HFFc6 (cell line): ENCODE measurements around the gene PWWP2A. TPM values are rescaled to one million over a fixed set of nuclear protein-coding genes. Genes with fewer than 3 reads are reported as not detected.
A peak's percentile ranks its signal among the peaks of the same experiment; 100 is the strongest.

Experiments
- DNase-seq: peaks from one replicate; pipeline ENCODE4 v3.0.0-alpha.2; 2018
- H3K27ac Mint-ChIP-seq: 2 replicates; pipeline ENCODE4 v1.8.0; 2020; ENCODE audit warnings: mild to moderate bottlenecking, mixed read lengths
- H3K27me3 Mint-ChIP-seq: 2 replicates; pipeline ENCODE4 v1.8.0; 2021; ENCODE audit warnings: mild to moderate bottlenecking, moderate library complexity, mixed read lengths; ENCODE audit not compliant: insufficient read depth
- H3K36me3 Mint-ChIP-seq: 2 replicates; pipeline ENCODE4 v1.8.0; 2021; ENCODE audit warnings: low read depth, mixed read lengths
- H3K4me1 Mint-ChIP-seq: 2 replicates; pipeline ENCODE4 v1.8.0; 2020; ENCODE audit warnings: low read depth, mixed read lengths
- H3K4me3 Mint-ChIP-seq: 2 replicates; pipeline ENCODE4 v1.8.0; 2020; ENCODE audit warnings: mild to moderate bottlenecking, moderate library complexity, mixed read lengths
- H3K9me3 Mint-ChIP-seq: 2 replicates; pipeline ENCODE4 v1.8.0; 2020; ENCODE audit warnings: mild to moderate bottlenecking, mixed read lengths
- CTCF ChIP-seq: fragments of 200-600 bp; sonication (generic); IDR thresholded peaks from 2 replicates; pipeline ENCODE4 v1.5.0; 2021; ENCODE audit warnings: antibody characterized with exemption, mild to moderate bottlenecking
- total RNA-seq, 6 experiments: library from RNA; stranded (reverse); fragmentation: NEBNext Ultra II Directional; extraction: Animal tissue kit (Norgen Biotek cat#: 25700); gene quantifications; 2 replicates in 1 of 6; 3 replicates in 5 of 6; pipeline ENCODE4 v1.2.3, GENCODE V29; 2021

Gene PWWP2A
- total RNA-seq, 6 experiments from 2014 or later, result 11.3 to 12.7 (median 12.3) TPM

DNA sequence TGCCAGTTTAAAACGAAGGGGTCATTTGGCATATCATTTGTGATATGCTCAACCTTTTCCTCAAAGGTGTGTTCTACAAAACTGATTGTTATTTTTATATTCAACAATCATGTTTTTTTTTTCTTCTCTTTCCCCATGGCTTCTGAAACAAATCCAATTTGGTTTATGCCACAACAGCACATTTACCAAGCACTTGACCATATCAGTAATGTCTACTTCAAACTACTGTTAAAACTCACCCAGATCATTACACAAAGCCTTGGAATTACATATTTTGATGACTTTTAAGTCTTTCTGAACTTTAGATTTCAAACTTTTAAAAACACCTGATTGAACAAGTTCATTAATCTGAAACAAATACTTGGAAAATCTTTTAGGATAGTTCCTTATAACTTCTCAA, 29.2 kb downstream of the PWWP2A start:
- DNase-seq, result no peak
- no peaks in the 10 kb centered on the region for H3K9me3 Mint-ChIP-seq
- H3K27ac Mint-ChIP-seq, result no peak overlapping the region
- H3K36me3 Mint-ChIP-seq, result peaks cover 21% of the 10 kb centered on the region
- TF ChIP-seq CTCF, result no peak
- no peaks in the 10 kb centered on the region for H3K27me3 Mint-ChIP-seq
- peaks cover 11% of the 10 kb centered on the region for H3K4me1 Mint-ChIP-seq
- no peak overlapping the region for H3K4me3 Mint-ChIP-seq

- no peaks in the 10 kb centered on the region for H3K27me3 Mint-ChIP-seq
- peaks cover 11% of the 10 kb centered on the region for H3K4me1 Mint-ChIP-seq
- no peak for DNase-seq
- H3K36me3 Mint-ChIP-seq, result peaks cover 21% of the 10 kb centered on the region
- no peak overlapping the region for H3K4me3 Mint-ChIP-seq
- no peaks in the 10 kb centered on the region for H3K9me3 Mint-ChIP-seq
- no peak overlapping the region for H3K27ac Mint-ChIP-seq
- no peak for TF ChIP-seq CTCF
Measured at GRCh38 chr5:160089531-160089930, 29.7 kb downstream of the PWWP2A start.

DNA sequence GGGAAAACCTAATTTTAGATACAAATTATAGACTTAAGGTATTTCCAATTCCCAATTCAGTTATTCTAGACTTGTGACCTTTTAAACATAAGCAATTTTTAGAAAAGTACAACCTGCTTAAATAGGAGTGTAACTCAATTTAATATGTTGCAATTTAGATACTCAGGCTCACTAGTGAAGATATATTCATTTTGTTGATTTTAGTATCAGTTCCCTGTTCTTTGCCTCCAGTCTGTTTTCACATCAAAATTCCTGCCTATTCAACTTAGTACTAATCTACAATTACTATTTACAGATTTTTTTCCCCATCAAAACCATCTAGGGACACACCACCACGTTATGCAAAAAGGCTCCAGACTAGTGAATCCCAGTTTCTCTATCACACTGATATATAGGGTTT, 30.4 kb downstream of the PWWP2A start:
- Mint-ChIP-seq H3K27ac (no peak overlapping the region), H3K36me3 (peaks cover 21% of the 10 kb centered on the region), H3K9me3 (no peaks in the 10 kb centered on the region), H3K4me1 (peaks cover 13% of the 10 kb centered on the region), H3K4me3 (no peak overlapping the region), H3K27me3 (no peaks in the 10 kb centered on the region)
- no peak for DNase-seq
- no peak for TF ChIP-seq CTCF

GRCh38 chr5:160087199-160087598, 32.1 kb downstream of the PWWP2A start:
- no peak for DNase-seq
- no peak for TF ChIP-seq CTCF
- Mint-ChIP-seq H3K4me3 (no peak overlapping the region), H3K4me1 (peaks cover 29% of the 10 kb centered on the region), H3K27me3 (no peaks in the 10 kb centered on the region), H3K9me3 (no peaks in the 10 kb centered on the region), H3K27ac (no peak overlapping the region), H3K36me3 (peaks cover 5% of the 10 kb centered on the region)

DNA sequence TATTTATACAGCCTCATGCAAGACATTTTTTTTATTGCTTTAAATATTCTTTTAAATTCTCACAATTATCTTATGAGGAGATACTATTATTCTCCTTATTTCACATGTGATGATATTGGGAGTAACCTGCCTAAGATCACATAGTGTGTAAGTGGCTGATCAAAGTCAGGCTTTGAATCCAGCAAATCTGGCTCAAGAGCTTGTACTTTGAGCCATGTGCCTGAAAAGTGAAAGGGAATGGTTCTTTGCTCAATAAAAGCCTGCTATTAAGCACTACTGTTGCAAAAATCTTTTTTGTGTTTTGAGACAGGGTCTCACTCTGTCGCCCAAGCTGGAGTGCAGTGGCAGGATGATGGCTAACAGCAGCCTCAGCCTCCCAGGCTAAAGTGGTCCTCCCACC, 35.1 kb downstream of the PWWP2A start:
- H3K36me3 Mint-ChIP-seq, result no peaks in the 10 kb centered on the region
- no peaks in the 10 kb centered on the region for H3K27me3 Mint-ChIP-seq
- no peak for DNase-seq
- no peak overlapping the region; the same call in 1 of the 2 replicates for H3K4me3 Mint-ChIP-seq
- H3K4me1 Mint-ChIP-seq, result peaks cover 36% of the 10 kb centered on the region
- no peaks in the 10 kb centered on the region for H3K9me3 Mint-ChIP-seq
- H3K27ac Mint-ChIP-seq, result no peak overlapping the region
- TF ChIP-seq CTCF, result no peak

- Mint-ChIP-seq H3K27ac (peak overlapping the region; percentile 53), H3K36me3 (peaks cover 2% of the 10 kb centered on the region; the same call in 1 of the 2 replicates), H3K4me3 (peak overlapping the region; percentile 68), H3K4me1 (peaks cover 36% of the 10 kb centered on the region), H3K27me3 (no peaks in the 10 kb centered on the region), H3K9me3 (no peaks in the 10 kb centered on the region)
- no peak for TF ChIP-seq CTCF
- no peak for DNase-seq
Measured at GRCh38 chr5:160083501-160083900, 35.7 kb downstream of the PWWP2A start.
